Uterus (tissue), 4 donors: ENCODE measurements around the gene HEATR5A. TPM values are rescaled to one million over a fixed set of nuclear protein-coding genes. Genes with fewer than 3 reads are reported as not detected.

Source experiments
- DNase-seq, 2 donors: peaks; one replicate each; pipeline ENCODE4 v3.0.0-alpha.2; 2019 to 2020
- H3K27ac ChIP-seq, 2 donors: fragments of 200-600 bp; sonication (generic); 1 replicate in 1 of 2; 2 replicates in 1 of 2; pipeline ENCODE4 v1.5.1; 2016 to 2018
- H3K27me3 ChIP-seq, 2 donors: fragments of 200-600 bp; sonication (generic); one replicate each; pipeline ENCODE4 v1.5.1; 2018 to 2019; ENCODE audit warnings: control low read depth in 1 of 2
- H3K36me3 ChIP-seq, 2 donors: fragments of 200-600 bp; sonication (generic); one replicate each; pipeline ENCODE4 v1.5.1; 2019; ENCODE audit warnings: control low read depth in 1 of 2
- H3K4me1 ChIP-seq, 2 donors: fragments of 200-600 bp; sonication (generic); one replicate each; pipeline ENCODE4 v1.5.1; 2018 to 2019; ENCODE audit warnings: control low read depth in 1 of 2
- H3K4me3 ChIP-seq, 2 donors: fragments of 200-600 bp; sonication (generic); 1 replicate in 1 of 2; 2 replicates in 1 of 2; pipeline ENCODE4 v1.5.1; 2018 to 2019; ENCODE audit warnings: mild to moderate bottlenecking in 1 of 2
- H3K9me3 ChIP-seq, 2 donors: fragments of 200-600 bp; sonication (generic); one replicate each; pipeline ENCODE4 v1.5.1; 2019; ENCODE audit warnings: control low read depth in 1 of 2
- POLR2A ChIP-seq, 2 donors: fragments of 450-650 bp; IDR thresholded peaks; one replicate each; pipeline ENCODE4 v1.6.1; 2016; ENCODE audit warnings: antibody characterized with exemption in 2 of 2, mild to moderate bottlenecking in 1 of 2, moderate library complexity in 1 of 2
- intact Hi-C: fragments of 100-400 bp; cut with DNase I; formaldehyde crosslinking; loops from one replicate; pipeline ENCODE4 v1.15.1; 2023; ENCODE audit warnings: low total_unique reads
- total RNA-seq, 4 donors: library from RNA; depleted of rRNA in 3 of 4; stranded (reverse); fragments of >200 nt in 3 of 4; gene quantifications; one replicate each; pipeline versions ENCODE4 v1.1.0 to v1.2.4, GENCODE V29; 2014 to 2023
- TF ChIP-seq, protein P1 (sequence below), 4 experiments: fragments of 200-600 bp in 2 of 4; fragments of 450-650 bp in 2 of 4; sonication (generic) in 2 of 4; IDR thresholded peaks; one replicate each; pipeline ENCODE4 v1.5.1; 2016 to 2019; ENCODE audit warnings: antibody characterized with exemption in 4 of 4, mild to moderate bottlenecking in 2 of 4, moderate library complexity in 1 of 4
- donor health status: DM: yes; HTN: yes; CAD: no.

HEATR5A gene
- total RNA-seq, 4 donors from 2014 or later: 14.6 to 56.8 (median 38.8) TPM

DNA sequence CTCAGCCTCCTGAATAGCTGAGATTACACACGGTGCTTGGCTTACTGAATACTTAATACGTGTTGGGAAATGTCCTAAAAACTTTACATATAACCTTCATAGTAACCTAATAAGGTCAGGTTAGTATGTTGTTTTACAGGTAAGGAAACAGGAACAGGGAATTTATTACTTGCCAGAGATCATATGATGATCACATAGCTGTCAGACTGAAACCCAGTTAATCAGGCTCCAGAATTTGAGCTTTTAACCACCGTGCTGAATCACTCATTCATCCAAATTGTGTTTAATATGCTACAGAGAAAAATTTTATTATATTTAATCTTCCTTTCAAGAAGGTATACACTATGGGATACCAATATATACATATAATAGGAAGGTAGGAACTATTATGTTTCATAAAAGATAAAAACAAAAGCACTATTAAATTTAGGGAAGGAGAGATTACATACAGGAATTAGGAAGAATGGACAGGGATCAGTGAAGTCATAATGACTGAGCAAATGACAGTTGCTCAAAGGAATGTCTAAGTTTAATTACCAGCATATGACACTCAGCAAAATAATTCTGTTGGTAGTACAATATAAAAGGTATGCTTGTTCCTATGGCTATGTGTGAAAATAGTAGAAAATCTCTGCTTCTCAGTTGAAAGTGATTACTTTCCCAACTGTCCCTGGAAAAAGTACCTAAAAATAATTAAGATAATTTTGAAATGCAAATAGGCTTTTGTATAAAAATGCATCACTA lies 59.3 kb downstream of the HEATR5A start:
- TF ChIP-seq, protein P1, sequence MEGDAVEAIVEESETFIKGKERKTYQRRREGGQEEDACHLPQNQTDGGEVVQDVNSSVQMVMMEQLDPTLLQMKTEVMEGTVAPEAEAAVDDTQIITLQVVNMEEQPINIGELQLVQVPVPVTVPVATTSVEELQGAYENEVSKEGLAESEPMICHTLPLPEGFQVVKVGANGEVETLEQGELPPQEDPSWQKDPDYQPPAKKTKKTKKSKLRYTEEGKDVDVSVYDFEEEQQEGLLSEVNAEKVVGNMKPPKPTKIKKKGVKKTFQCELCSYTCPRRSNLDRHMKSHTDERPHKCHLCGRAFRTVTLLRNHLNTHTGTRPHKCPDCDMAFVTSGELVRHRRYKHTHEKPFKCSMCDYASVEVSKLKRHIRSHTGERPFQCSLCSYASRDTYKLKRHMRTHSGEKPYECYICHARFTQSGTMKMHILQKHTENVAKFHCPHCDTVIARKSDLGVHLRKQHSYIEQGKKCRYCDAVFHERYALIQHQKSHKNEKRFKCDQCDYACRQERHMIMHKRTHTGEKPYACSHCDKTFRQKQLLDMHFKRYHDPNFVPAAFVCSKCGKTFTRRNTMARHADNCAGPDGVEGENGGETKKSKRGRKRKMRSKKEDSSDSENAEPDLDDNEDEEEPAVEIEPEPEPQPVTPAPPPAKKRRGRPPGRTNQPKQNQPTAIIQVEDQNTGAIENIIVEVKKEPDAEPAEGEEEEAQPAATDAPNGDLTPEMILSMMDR (IDR thresholded peaks at IDR 0.05): no peak
- TF ChIP-seq POLR2A (IDR thresholded peaks at IDR 0.05): no peak
- no peak overlapping the region for H3K4me3 ChIP-seq
- H3K27me3 ChIP-seq: no peaks in the 10 kb centered on the region
- H3K36me3 ChIP-seq: no peaks in the 10 kb centered on the region
- no peaks in the 10 kb centered on the region for H3K4me1 ChIP-seq
- H3K9me3 ChIP-seq: no peaks in the 10 kb centered on the region
- DNase-seq: no peak
- no peak overlapping the region for H3K27ac ChIP-seq
- intact Hi-C loops: no loop called here

GRCh38 chr14:31357279-31357678 lies 63.1 kb downstream of the HEATR5A start:
- H3K9me3 ChIP-seq: no peaks in the 10 kb centered on the region
- H3K27ac ChIP-seq: no peak overlapping the region
- no peaks in the 10 kb centered on the region for H3K36me3 ChIP-seq
- intact Hi-C loops: loop anchor here (10.0 kb wide), 1 partner anchor 702 kb away; no protein-coding TSS in a partner anchor
- TF ChIP-seq, protein P1 (IDR thresholded peaks at IDR 0.05): no peak
- TF ChIP-seq POLR2A (IDR thresholded peaks at IDR 0.05): no peak
- no peak for DNase-seq
- H3K27me3 ChIP-seq: no peaks in the 10 kb centered on the region
- no peak overlapping the region for H3K4me3 ChIP-seq
- no peaks in the 10 kb centered on the region for H3K4me1 ChIP-seq

DNA sequence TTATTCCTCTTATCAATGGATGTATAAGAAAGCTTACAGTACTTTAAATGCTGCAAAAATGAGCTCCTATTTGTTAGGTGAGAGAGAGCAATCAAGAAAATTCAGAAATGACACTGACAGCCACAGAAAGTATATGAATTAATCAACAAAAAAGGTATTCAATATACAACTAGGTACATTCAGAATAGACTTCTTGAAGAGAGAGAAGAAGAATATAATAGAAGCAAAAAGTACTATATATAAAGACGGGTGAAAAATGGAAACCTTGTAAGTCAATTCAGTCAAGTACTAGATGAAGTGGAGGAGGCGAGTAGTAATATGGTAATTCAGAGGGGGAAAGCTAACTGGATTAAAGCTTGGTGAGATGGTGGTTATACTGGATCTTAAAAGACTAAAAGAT lies 74.3 kb downstream of the HEATR5A start:
- no peak for TF ChIP-seq POLR2A (IDR thresholded peaks at IDR 0.05)
- TF ChIP-seq, protein P1 (IDR thresholded peaks at IDR 0.05): no peak
- H3K9me3 ChIP-seq: no peaks in the 10 kb centered on the region
- H3K27me3 ChIP-seq: no peaks in the 10 kb centered on the region
- no peak overlapping the region for H3K4me3 ChIP-seq
- H3K4me1 ChIP-seq: no peaks in the 10 kb centered on the region
- no peak for DNase-seq
- intact Hi-C loops: no loop called here
- no peak overlapping the region for H3K27ac ChIP-seq
- no peaks in the 10 kb centered on the region for H3K36me3 ChIP-seq

- Histone ChIP-seq H3K27ac (no peak overlapping the region), H3K9me3 (no peaks in the 10 kb centered on the region), H3K36me3 (no peaks in the 10 kb centered on the region), H3K4me1 (no peaks in the 10 kb centered on the region), H3K4me3 (no peak overlapping the region), H3K27me3 (no peaks in the 10 kb centered on the region)
- intact Hi-C loops: no loop called here
- no peak for DNase-seq
- TF ChIP-seq, protein P1 (IDR thresholded peaks at IDR 0.05): no peak
- TF ChIP-seq POLR2A (IDR thresholded peaks at IDR 0.05): no peak
Observed at GRCh38 chr14:31341280-31341679, 79.1 kb downstream of the HEATR5A start.

DNA sequence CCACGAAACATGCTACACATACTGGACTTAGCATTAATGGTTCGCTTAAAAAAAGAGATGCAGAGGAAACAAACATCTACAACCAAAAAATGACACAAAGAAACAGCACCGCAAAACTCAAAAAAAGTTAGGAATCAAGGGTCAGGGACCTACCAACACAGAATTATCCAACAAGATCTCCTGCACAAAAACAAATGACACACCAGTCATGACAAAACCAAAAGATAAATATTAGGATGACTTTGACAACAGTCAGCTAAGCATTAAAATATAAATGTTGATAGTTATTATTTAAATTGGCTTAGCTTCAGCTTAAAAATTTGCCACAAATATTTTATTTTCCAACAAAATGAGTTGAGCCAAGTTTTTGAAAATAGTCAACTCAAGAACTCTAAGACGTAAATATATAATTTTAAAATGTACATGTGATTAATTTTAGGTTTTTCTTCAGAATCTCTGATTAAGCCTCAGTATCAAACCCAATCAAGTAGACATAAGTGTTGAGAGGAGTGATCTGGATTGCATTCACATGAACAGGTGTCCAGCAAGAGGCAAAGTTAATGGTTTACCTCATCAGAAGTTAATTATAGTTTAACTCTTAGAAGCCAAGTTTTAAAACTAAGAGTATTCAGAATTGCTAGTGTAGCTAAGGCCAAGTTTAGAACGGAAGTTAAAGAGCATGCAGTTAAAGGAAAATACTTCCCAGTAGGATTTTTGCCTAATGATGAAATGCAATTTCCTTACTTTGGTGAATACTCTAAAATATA lies 79.9 kb downstream of the HEATR5A start:
- Histone ChIP-seq H3K27ac (no peak overlapping the region), H3K4me3 (no peak overlapping the region), H3K4me1 (no peaks in the 10 kb centered on the region), H3K36me3 (no peaks in the 10 kb centered on the region), H3K27me3 (no peaks in the 10 kb centered on the region), H3K9me3 (no peaks in the 10 kb centered on the region)
- intact Hi-C loops: no loop called here
- TF ChIP-seq, protein P1 (IDR thresholded peaks at IDR 0.05): no peak
- TF ChIP-seq POLR2A (IDR thresholded peaks at IDR 0.05): no peak
- DNase-seq: no peak
